Aorta (tissue), 5 donors: ENCODE data around the gene RB1. TPM values are rescaled to one million over a fixed set of nuclear protein-coding genes. Genes with fewer than 3 reads are reported as not detected.
"Not testable (repeated sequence)": the region's sequence is repeated elsewhere in the genome, so short reads cannot be mapped to it uniquely, and the experiment has no call there.

Experiments used
- ATAC-seq: fragments of 200-7000 bp; cut with Tn5 transposase; one replicate; pipeline ENCODE4 v1.9.1; 2022; ENCODE audit warnings: moderate library complexity; ENCODE audit not compliant: low FRiP score
- DNase-seq, 2 donors: peaks; one replicate each; pipeline ENCODE4 v3.0.0-alpha.2; 2020
- H3K27ac ChIP-seq, 2 donors: one replicate each; pipeline ENCODE4 v1.5.1; 2013; ENCODE audit warnings: low read length in 2 of 2, mild to moderate bottlenecking in 2 of 2, moderate library complexity in 2 of 2, control low read depth in 1 of 2, inconsistent platforms in 1 of 2, low read depth in 1 of 2
- H3K27me3 ChIP-seq, 2 donors: one replicate each; pipeline ENCODE4 v1.6.1; 2013; ENCODE audit warnings: control low read depth in 1 of 2, low read length in 1 of 2, mild to moderate bottlenecking in 1 of 2, moderate library complexity in 1 of 2; ENCODE audit not compliant: insufficient read depth in 2 of 2, control insufficient read depth in 1 of 2
- H3K36me3 ChIP-seq, 2 donors: one replicate each; pipeline ENCODE4 v1.6.1; 2013; ENCODE audit warnings: control low read depth in 1 of 2, low read length in 1 of 2, mild to moderate bottlenecking in 1 of 2; ENCODE audit not compliant: insufficient read depth in 2 of 2, control insufficient read depth in 1 of 2
- H3K4me1 ChIP-seq, 2 donors: one replicate each; pipeline ENCODE4 v1.6.1; 2013; ENCODE audit warnings: low read length in 2 of 2, control low read depth in 1 of 2, mild to moderate bottlenecking in 1 of 2, moderate library complexity in 1 of 2; ENCODE audit not compliant: insufficient read depth in 2 of 2, control insufficient read depth in 1 of 2
- H3K4me3 ChIP-seq, 2 donors: one replicate each; pipeline ENCODE4 v1.5.1; 2013; ENCODE audit warnings: low read length in 2 of 2, control low read depth in 1 of 2, mild to moderate bottlenecking in 1 of 2
- H3K9me3 ChIP-seq: one replicate; pipeline ENCODE4 v1.6.1; 2013; ENCODE audit warnings: mild to moderate bottlenecking, low read length; ENCODE audit not compliant: control insufficient read depth
- WGBS, 2 donors: extraction: QIAGEN DNeasy Blood & Tissue Kit; methylation state at CpG; one replicate each; pipeline ENCODE4 v1.1.7; 2013; 5-methylcytosine and 5-hydroxymethylcytosine counted together
- intact Hi-C, 2 donors: fragments of 100-400 bp; cut with DNase I; formaldehyde crosslinking; loops; one replicate each; pipeline versions ENCODE4 v1.14.2 to v1.15.0; 2022
- polyA plus RNA-seq, 2 donors: library from polyadenylated mRNA; stranded (reverse); fragments of 200-250 nt; gene quantifications; one replicate each; pipeline ENCODE4 v1.2.3, GENCODE V29; 2013
- total RNA-seq, 2 donors: library from RNA; stranded (reverse); fragmentation: NEBNext Ultra II Directional; extraction: Animal tissue kit (Norgen Biotek cat#: 25700); gene quantifications; one replicate each; pipeline ENCODE4 v1.2.1, GENCODE V29; 2021
- donor health status: healthy with polysubstance abuse.
- donor health status: Bipolar disorder and iron deficiency.
- donor health status: DM: no; HTN: no; CAD: no.
- donor health status: DM: no; HTN: no; CAD: no.
- donor health status: DM: yes; HTN: yes; CAD: no.

The RB1 gene
- total and polyA plus RNA-seq, 4 donors, result 14.7 to 45.8 (median 38.5) TPM

- Histone ChIP-seq H3K9me3 (no peaks in the 10 kb centered on the region), H3K27ac (no peak overlapping the region), H3K36me3 (no peaks in the 10 kb centered on the region), H3K27me3 (no peaks in the 10 kb centered on the region), H3K4me1 (no peaks in the 10 kb centered on the region), H3K4me3 (no peak overlapping the region)
- intact Hi-C loops, result no loop called here
- DNase-seq (no peak), ATAC-seq (no peak)
- 97 to 98% methylated on average over 1 of the region's 1 CpG for WGBS, 2 donors
Measured at GRCh38 chr13:48346583-48346982, 43.0 kb downstream of the RB1 start.

DNA sequence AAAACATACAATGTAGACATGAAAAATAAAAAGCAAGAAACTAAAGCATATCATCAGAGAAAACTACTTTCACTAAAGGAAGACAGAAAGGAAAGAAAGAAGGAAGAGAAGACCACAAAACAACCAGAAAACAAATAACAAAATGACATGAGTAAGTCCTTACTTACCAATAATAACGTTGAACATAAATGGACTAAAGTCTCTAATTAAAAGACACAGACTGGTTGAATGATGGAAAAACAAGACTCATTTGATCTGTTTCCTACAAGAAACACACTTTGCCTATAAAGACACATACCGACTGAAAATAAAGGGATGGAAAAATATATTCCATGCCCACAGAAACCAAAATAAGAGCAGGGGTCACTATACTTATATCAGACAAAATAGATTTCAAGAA, 46.0 kb downstream of the RB1 start:
- Histone ChIP-seq H3K4me1 (no peaks in the 10 kb centered on the region), H3K36me3 (no peaks in the 10 kb centered on the region), H3K27ac (no peak overlapping the region), H3K27me3 (no peaks in the 10 kb centered on the region), H3K4me3 (no peak overlapping the region), H3K9me3 (no peaks in the 10 kb centered on the region)
- ATAC-seq (no peak), DNase-seq (no peak)
- intact Hi-C loops, result no loop called here
- WGBS, 2 donors, result 94% methylated on average over 2 of the region's 2 CpGs

DNA sequence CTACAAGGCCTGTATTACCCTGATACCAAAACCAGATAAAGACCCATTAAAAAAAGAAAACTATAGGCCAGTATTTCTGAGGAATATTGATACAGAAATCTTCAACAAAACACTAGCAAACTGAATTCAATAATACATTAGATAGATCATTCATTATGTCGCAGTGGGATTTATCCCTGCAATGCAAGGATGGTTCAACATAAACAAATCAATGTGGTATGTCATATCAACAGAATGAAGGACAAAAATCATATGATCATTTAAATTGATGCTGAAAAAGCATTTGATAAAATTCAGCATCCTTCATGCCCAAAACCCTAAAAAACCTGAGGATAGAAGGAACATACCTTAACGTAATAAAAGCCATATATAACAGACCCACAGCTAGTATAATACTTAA, 50.0 kb downstream of the RB1 start:
- no peak overlapping the region for H3K4me3 ChIP-seq
- DNase-seq (no peak), ATAC-seq (no peak)
- WGBS, 2 donors, result 97 to 99% methylated on average over 2 of the region's 2 CpGs
- no peaks in the 10 kb centered on the region for H3K36me3 ChIP-seq
- no peaks in the 10 kb centered on the region for H3K27me3 ChIP-seq
- H3K4me1 ChIP-seq, result no peaks in the 10 kb centered on the region
- no peak overlapping the region for H3K27ac ChIP-seq
- no peaks in the 10 kb centered on the region for H3K9me3 ChIP-seq
- intact Hi-C loops, result no loop called here

DNA sequence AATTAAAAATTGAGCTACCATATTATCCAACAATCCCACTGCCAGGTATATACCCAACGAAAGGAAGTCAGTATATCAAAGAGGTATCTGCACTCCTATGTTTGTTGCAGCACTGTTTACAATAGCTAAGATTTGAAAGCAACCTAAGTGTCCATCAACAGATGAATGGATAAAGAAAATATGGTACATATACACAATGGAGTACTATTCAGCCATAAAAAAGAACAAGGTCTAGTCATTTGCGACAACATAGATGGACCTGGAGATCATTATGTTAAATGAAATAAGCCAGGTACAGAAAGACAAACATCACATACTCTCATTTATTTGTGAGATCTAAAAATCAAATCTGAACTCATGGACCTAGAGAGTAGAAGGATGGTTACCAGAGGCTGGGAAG, 52.0 kb downstream of the RB1 start:
- H3K36me3 ChIP-seq, ATAC-seq: not testable (repeated sequence)
- WGBS, 2 donors, result 97 to 100% methylated on average over 2 of the region's 2 CpGs

GRCh38 chr13:48356750-48357149, 53.2 kb downstream of the RB1 start:
- Histone ChIP-seq H3K4me1 (no peaks in the 10 kb centered on the region), H3K27ac (no peak overlapping the region), H3K9me3 (no peaks in the 10 kb centered on the region), H3K27me3 (no peaks in the 10 kb centered on the region), H3K36me3 (no peaks in the 10 kb centered on the region), H3K4me3 (no peak overlapping the region)
- no peak for DNase-seq
- intact Hi-C loops, result no loop called here
- 59 to 67% methylated on average over 3 of the region's 3 CpGs for WGBS, 2 donors
- no peak for ATAC-seq

More for the DNA sequence above, 52.0 kb downstream of the RB1 start:
- intact Hi-C loops, DNase-seq, H3K4me3 ChIP-seq, H3K27me3 ChIP-seq, H3K9me3 ChIP-seq, H3K4me1 ChIP-seq, H3K27ac ChIP-seq: not testable (repeated sequence)

GRCh38 chr13:48369988-48370387, 66.4 kb downstream of the RB1 start:
- Histone ChIP-seq H3K36me3 (no peaks in the 10 kb centered on the region), H3K4me1 (no peaks in the 10 kb centered on the region), H3K27ac (no peak overlapping the region), H3K9me3 (no peaks in the 10 kb centered on the region), H3K27me3 (no peaks in the 10 kb centered on the region), H3K4me3 (no peak overlapping the region)
- intact Hi-C loops, result no loop called here
- ATAC-seq, result no peak
- WGBS, 2 donors, result 41 to 64% methylated on average over 1 of the region's 1 CpG
- DNase-seq, result no peak

- H3K27me3 ChIP-seq, result no peaks in the 10 kb centered on the region
- no peaks in the 10 kb centered on the region for H3K9me3 ChIP-seq
- no peaks in the 10 kb centered on the region for H3K4me1 ChIP-seq
- WGBS, 2 donors, result 71 to 80% methylated on average over 2 of the region's 2 CpGs
- H3K4me3 ChIP-seq, result no peak overlapping the region
- H3K36me3 ChIP-seq, result no peaks in the 10 kb centered on the region
- ATAC-seq, result no peak
- H3K27ac ChIP-seq, result no peak overlapping the region
- intact Hi-C loops, result no loop called here
- DNase-seq, result no peak
Measured at GRCh38 chr13:48370815-48371214, 67.3 kb downstream of the RB1 start.

DNA sequence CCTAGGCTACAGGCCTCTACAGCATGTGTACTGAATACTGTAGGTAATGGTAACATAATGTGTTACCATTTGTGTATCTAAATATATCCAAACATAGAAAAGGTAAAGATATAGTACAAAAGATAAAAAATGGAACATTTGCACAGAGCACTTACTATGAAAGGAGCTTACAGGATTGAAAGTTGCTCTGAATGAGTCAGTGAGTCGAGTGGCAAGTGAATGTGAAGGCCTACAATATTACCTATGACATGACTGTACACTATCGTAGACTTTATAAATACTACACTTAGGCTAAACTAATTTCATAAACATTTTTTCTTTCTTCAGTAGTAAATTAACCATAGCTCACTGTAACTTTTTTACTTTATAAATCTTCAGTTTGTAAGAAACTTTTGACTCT, 74.3 kb downstream of the RB1 start:
- ATAC-seq, result no peak
- H3K4me3 ChIP-seq, result no peak overlapping the region
- intact Hi-C loops, result no loop called here
- H3K9me3 ChIP-seq, result no peaks in the 10 kb centered on the region
- 91% methylated on average over 2 of the region's 2 CpGs for WGBS, 2 donors
- no peak overlapping the region for H3K27ac ChIP-seq
- no peaks in the 10 kb centered on the region for H3K36me3 ChIP-seq
- no peak for DNase-seq
- H3K27me3 ChIP-seq, result no peaks in the 10 kb centered on the region
- no peaks in the 10 kb centered on the region for H3K4me1 ChIP-seq

DNA sequence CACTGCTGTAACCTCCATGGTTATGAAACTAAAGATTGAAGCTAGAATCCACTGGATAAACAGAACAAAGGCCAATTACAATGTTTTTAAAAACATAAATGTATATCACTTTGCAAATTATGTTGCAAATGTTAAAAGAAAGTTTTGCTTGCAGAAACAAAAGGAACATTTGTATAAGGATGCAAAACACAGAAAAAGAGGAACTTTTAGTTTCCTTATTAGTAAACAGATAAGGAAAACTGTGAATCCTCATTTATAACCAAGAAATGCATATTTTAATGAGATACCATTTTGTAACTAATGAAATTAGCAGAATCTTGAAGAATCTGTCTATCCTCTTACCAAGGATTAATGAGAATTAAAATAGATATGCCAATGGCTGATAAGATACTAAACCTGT, 77.0 kb downstream of the RB1 start:
- no peaks in the 10 kb centered on the region for H3K36me3 ChIP-seq
- H3K4me3 ChIP-seq, result no peak overlapping the region
- no peak overlapping the region for H3K27ac ChIP-seq
- intact Hi-C loops, result no loop called here
- H3K27me3 ChIP-seq, result no peaks in the 10 kb centered on the region
- ATAC-seq, result no peak
- no peaks in the 10 kb centered on the region for H3K4me1 ChIP-seq
- no peak for DNase-seq
- H3K9me3 ChIP-seq, result no peaks in the 10 kb centered on the region
